Hindlimb muscle (tissue), 1 donor: ENCODE data around the gene HUS1B. TPM values are rescaled to one million over a fixed set of nuclear protein-coding genes. Genes with fewer than 3 reads are reported as not detected.
"Not testable (repeated sequence)": the region's sequence is repeated elsewhere in the genome, so short reads cannot be mapped to it uniquely, and the experiment has no call there.

Experiments used
- DNase-seq: peaks from one replicate; pipeline ENCODE4 v3.0.0-alpha.2; 2013
- polyA plus RNA-seq: library from polyadenylated mRNA; unstranded; fragments of 120-200 nt; gene quantifications from one replicate; pipeline ENCODE4 v1.2.1, GENCODE V29; 2013; ENCODE audit not compliant: insufficient read length

The HUS1B gene
- polyA plus RNA-seq, 1 donor, result not detected

GRCh38 chr6:678520-678919 is 21.6 kb upstream of the HUS1B start:
- no peak for DNase-seq

GRCh38 chr6:677919-678318 is 21.0 kb upstream of the HUS1B start:
- no peak for DNase-seq

GRCh38 chr6:674956-675355 is 18.1 kb upstream of the HUS1B start:
- no peak for DNase-seq

- no peak for DNase-seq
Observed at GRCh38 chr6:674406-674805, 17.5 kb upstream of the HUS1B start.

- DNase-seq, result no peak
Observed at GRCh38 chr6:667253-667927, 10.5 kb upstream of the HUS1B start.

DNA sequence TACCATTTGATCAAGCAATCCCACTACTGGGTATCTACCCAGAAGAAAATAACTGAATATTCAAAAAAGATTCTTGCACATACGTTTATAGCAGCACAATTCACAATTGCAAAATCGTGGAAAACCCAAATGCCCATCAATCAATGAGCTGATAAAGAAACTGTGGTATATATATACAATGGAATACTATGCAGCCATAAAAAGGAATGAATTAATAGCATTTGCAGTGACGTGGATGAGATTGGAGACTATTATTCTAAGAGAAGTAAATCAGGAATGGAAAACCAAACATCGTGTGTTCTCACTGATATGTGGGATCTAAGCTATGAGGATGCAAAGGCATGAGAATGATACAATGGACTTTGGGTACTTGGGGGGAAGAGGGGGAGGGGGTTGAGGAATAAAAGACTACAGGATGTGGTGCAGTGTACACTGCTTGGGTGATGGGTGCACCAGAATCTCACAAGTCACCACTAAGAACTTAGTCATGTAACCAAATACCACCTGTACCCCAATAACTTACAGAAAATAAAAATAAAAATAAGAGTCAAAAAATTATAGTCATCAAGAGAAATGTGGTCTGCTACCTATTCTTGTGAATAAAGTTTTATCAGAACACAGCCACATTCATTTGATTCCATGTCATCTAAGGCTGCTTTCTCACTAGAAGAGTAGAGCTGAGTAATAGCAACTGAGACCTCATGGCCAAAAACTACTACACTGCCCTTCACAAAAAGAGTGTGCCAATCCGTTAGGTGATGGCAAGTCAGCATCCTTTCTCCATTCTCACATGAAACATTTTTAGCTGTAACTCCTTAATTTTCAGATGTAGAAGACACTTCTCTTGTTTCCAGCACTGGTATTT is 8.7 kb upstream of the HUS1B start:
- DNase-seq, result no peak

GRCh38 chr6:663788-664187 is 6.9 kb upstream of the HUS1B start:
- not testable (repeated sequence) for DNase-seq

GRCh38 chr6:659716-660581 is 3.0 kb upstream of the HUS1B start:
- no peak for DNase-seq

DNA sequence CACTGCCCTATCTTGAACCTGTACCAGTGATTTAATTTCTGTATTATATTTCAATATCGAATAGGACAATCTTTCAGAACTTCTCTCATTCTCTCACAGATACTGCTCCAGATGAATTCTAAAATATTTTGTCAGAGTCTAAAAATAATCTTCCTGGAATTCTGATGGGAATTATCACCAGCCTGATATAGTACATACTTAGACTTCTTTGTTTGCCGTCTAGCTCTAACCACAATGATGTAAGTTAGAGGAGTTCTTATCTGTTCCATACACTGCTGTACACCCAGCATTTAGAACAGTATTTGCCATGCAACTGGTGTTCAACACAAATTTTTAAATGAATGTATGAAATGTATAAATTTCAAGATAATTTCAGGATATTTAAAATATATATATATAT is 1.3 kb upstream of the HUS1B start:
- no peak for DNase-seq

- no peak for DNase-seq
Observed at GRCh38 chr6:657743-658142, 843 bp upstream of the HUS1B start.

DNA sequence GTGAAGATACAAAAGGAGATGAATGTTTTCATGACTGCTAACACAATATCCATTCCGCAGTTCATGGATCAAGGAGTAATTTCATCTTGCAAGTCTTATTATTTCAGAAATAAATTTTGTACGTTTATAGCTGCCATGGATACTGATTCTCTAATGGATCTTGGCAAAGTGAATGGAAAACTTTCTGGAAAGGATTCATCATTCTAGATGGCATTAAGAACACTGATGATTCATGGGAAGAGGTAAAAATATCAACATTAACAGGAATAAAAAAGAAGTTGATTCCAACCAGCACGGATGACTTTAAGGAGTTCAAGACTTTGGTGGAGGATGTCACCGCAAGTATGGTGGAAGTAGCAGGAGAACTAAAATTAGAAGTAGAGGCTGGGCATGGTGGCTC is 2.8 kb downstream of the HUS1B start:
- no peak for DNase-seq

DNA sequence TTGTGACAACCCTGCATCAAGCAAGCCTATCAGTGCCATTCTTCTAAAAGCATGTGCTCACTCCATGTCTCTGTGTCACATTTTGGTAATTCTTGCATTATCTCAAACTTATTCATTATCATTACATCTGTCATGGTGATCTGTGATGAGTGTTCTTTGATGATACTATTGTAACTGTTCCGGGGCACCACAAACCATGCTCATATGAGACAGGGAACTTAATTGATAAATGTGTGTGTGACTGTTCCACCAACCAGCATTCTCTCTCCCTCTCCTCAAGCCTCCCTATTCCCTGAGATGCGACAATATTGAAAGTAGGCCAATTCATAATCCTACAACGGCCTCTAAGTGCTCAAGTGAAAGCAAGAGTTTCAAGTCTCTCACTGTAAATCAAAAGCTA is 4.0 kb downstream of the HUS1B start:
- DNase-seq, result no peak

- no peak for DNase-seq
Observed at GRCh38 chr6:650098-650497, 6.8 kb downstream of the HUS1B start.

GRCh38 chr6:642805-643204 is 14.1 kb downstream of the HUS1B start:
- no peak for DNase-seq

DNA sequence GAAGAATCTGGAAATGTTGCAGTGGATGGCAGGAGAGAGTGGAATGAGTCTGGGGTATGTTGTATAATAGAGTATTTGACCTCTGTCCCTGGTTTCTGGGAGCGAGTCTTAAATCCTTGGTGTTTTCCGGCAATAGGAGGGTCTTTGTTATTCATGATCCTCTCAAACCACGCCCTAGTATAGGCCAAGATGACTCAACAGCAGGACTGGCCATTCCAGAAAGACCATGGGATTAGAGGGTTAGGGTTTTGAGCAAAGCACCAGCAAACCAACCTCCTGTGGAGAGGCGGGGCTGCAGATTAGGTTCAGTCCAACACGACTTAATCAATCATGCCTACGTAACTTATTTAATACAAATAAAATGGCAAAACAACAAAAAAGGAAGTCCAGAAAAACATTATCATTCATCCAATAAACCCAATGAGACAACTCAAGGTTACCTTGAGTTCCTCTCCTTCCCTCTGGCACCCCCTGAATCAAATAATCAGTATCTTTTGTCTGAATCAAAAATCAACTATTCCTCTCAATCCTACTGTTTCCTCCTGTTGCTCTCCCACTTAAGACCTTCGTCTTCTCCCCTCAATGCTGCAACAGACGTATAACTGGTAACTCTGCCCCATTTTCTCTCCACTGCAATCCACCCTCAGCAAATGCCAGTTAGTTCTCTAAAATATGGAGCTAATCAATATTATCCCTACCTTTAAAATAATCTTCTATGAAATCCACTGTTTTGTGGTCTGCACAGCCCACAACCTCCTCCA is 15.5 kb downstream of the HUS1B start:
- DNase-seq, result no peak

GRCh38 chr6:636488-636887 is 20.4 kb downstream of the HUS1B start:
- DNase-seq, result no peak

GRCh38 chr6:635233-635632 is 21.7 kb downstream of the HUS1B start:
- DNase-seq, result no peak

- DNase-seq, result no peak
Observed at GRCh38 chr6:633611-634010, 23.3 kb downstream of the HUS1B start.

- DNase-seq, result no peak
Observed at GRCh38 chr6:628766-629165, 28.1 kb downstream of the HUS1B start.

DNA sequence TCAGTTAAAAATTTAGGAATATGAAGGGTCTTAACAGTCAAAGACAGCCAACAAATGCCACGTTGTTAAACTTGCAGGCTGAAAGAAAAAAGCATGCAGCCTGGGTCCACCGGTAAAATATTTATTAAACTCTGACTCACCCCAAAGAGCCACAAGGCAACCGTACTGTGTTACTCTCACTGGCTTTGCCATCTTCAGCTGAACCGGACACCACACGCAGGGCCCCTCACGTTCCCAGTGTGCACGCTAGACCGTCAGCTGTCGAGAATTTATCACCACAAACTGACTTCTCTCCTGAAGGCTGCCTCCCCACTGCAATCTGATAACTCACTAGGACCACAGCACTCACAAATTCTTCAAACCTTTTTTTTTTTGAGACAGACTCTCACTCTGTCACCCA is 30.7 kb downstream of the HUS1B start:
- DNase-seq, result no peak

- no peak for DNase-seq
Observed at GRCh38 chr6:624979-625378, 31.9 kb downstream of the HUS1B start.

- peak; percentile 9 for DNase-seq
Observed at GRCh38 chr6:622462-622861, 34.4 kb downstream of the HUS1B start.
